Epidermal melanocyte (primary cell): ENCODE results near the gene DENND10.
"Not testable (repeated sequence)": the region's sequence is repeated elsewhere in the genome, so short reads cannot be mapped to it uniquely, and the experiment has no call there.

ENCODE experiments used
- DNase-seq: peaks from one replicate; pipeline ENCODE4 v3.0.0; 2011; ENCODE audit warnings: low spot score; ENCODE audit not compliant: insufficient read length

DENND10 gene

DNA sequence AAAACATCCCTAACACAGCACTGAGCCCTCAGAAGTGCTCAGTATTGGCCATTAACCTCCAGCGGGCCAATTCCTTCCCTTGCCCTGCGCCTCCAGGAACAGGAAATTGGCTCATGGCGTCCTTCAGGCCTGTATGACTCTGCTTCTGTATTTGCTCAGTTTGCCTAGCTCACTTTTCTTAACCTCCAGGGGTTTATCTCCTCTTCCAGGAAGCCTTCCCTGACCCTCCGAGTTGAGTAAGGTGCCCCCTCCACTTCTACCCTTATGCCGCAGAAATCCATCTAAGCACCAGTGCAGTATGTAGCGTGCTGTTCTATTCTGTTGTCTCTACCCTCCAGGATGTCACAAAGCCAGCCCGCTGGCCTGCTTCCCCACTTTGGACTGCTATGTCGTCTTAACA is 62.7 kb downstream of the DENND10 start:
- no peak for DNase-seq

DNA sequence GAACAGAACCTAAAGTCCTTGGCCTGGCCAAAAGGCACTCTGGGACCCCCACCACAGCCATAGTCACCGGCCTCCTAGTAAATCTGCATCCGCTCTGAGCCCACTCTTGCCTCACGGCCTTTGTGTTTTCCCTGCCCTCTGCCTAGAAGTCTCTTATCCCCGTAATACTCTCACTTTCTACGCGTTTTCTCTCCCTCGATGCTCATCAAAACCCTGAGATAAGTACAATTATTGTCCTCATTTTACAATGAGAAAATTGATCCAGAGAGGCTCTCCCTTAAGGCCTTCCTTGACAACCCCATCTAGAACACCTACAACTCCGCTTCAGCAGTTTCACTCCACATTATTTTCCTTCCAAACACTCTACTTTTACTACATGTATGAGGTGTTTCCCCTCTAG is 63.1 kb downstream of the DENND10 start:
- DNase-seq: no peak

DNA sequence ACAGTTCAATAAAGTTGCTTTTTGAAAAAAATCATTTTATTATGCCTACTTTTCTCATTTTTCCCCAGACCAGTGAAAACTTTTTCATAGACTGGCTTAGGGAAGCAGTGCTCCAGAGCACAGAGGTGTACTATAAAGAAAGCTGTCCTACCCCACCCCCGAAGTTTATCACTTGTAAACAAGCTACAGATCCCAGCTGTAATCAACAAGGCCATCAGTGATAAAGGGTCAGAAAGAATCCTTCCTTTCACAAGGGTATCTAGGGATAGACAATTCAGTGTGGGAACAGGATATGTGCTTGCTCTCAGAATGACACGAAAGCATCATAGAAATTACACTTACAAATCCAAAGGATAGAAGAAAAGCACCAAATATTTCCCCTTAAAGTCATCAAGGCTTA is 70.2 kb downstream of the DENND10 start:
- DNase-seq: no peak

DNA sequence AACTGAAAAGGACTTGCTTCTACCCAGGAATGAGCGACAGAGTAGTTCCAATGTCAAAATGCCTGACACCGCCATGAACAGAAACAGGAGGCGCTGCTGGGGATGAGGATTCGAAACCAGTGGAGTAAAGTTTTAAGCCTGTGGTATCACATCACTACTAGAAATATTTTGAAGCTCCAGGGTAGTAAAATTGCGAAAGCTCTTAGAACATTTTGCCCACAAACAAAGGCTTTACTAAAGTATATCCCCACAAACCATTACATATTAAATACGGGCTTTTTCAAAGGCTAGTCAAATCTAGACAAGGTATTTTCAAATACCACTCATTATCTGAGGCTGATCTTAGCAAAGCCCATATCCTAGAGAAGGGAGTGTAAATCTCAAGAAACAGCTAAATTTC is 72.3 kb downstream of the DENND10 start:
- no peak for DNase-seq

DNA sequence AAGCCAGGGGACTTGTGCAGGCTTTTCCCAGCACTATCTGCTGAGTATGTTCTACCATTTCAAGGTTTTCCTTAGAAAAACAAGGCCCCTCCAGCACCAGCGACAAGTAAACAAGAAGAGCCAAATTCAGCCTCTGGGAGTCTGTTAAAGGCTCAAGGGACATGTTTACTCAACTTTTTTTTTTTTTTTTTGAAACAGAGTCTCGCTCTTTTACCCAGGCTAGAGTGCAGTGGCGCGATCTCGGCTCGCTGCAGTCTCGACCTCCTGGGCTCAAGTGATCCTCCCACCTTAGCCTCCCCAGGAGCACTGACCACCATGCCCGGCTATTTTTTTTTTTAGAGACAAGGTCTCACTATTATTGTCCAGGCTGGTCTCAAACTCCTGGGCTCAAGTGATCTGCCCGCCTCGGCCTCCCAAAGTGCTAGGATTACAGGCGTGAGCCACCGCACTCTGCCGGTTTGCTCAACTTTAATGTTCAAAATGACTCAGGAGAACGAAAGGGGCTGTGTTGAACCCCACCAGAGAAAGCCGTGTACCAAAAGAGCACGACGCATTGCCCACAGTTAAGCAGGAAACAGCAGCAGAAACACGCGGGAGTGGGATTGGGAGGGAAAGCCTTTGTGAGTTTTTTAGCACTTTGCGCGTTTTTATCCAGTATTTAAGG is 73.9 kb downstream of the DENND10 start:
- DNase-seq: no peak

DNA sequence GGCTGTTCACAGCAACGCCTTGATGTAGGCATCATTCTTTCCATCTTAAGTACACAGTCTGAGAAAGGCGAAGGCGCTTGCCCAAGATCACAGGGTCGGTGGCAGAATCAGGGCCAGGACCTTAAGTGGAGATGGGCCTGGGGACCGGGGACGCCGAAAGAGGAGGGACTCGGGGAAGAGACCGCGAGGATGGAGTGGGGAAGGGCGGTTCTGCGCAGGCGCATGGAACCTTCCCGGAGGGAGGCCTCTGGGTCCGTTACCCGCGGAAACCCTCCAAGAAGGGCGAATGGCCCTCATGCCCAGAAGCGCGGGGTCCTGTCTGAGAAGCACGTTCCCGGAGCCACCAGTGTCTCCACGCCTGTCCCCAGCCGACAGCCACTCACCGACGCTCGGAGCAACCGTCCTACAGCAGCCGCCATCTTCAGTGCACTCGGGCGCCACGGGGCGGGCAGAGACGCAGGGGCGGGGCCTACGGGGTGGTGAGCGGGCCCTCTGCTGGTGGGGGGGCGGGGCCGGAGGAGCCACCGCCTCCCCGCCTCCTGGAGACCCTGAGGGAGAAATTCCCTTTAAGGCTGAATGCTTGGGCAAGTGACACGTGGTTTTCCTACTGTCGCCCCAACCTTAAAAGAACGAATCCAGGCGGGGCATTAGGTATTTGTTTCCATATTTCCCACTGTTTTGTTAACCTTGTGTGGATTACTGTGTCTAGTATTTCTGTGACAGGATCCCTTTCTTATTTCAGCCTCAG is 74.6 kb downstream of the DENND10 start, which contains the start of gene PRDX3:
TSS of gene PRDX3 (minus strand) at position 441 of the 748 bp plus-strand sequence. CDS start at position 419, 22 bp downstream.
- peak; percentile 67 for DNase-seq

DNA sequence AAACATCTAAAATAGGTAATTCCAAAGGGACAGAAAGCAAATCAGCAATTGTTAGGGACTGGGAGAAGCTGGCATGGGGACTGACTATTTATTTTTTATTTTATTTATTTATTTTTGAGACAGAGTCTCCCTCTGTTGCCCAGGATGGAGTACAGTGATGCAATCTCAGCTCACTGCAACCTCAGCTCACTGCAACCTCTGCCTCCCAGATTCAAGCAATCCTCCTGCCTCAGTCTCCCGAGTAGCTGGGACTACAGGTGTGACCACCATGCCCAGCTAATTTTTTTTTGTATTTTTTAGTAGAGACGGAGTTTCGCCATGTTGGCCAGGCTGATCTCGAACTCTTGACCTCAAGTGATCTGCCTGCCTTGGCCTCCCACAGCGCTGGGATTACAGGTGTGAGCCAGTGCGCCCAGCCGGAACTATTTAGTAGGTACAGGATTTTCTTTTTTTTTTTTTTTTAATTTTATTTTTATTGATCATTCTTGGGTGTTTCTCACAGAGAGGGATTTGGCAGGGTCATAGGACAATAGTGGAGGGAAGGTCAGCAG is 77.0 kb downstream of the DENND10 start:
- not testable (repeated sequence) for DNase-seq

DNA sequence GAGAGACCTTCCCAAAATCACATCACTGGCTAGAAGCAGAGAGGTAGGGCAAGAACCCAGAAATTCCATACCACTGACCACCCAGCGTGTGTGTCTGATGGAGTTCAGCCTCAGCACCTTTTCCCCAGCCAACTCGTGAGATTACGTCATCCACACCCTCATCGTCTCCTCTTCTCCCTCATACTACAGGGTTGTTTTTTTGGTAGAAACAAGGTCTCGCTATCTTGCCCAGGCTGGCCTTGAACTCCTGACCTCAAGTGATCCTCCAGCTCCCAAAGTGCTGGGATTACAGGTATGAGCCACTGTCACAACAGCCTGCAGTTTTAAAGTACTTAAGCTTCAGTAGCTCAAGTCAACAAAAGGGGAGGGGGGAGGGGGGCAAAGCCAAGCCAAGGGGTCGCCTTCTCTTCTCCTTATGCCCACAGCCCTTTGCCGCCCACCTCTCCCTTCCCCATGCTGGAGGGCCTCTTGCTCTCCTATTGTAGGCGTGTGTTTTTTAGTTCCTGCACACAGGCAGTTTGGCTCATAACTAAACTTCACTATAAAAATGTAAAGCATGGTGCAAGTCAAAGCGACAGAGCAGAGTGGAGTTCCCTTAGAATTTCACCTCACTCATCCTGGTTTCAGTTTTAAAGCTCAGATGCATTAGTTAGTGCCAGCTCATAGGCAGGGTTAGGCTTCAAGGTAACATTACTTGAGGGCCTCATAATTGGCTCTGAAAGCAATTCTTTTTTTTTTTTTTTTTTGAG is 79.9 kb downstream of the DENND10 start:
- no peak for DNase-seq
